Endothelial cell of umbilical vein (primary cell): ENCODE measurements around the gene NPM1. TPM values are rescaled to one million over a fixed set of nuclear protein-coding genes. Genes with fewer than 3 reads are reported as not detected.
"Not testable (repeated sequence)": the region's sequence is repeated elsewhere in the genome, so short reads cannot be mapped to it uniquely, and the experiment has no call there.

ENCODE experiments used
- BruUV-seq: library from RNA; stranded (reverse); fragments of 400-500 nt; replicated peaks from 2 replicates; lab custom pipeline; 2021; lab: Mats Ljungman, UMichigan
- CTCF ChIA-PET: fragments of 300-600, 350-600 bp; sonication (Branson Sonifier 250); formaldehyde crosslinking; loops from one replicate; lab custom pipeline; 2021; ENCODE audit warnings: antibody characterized with exemption, inconsistent platforms; lab: Charles Lee
- POLR2A ChIA-PET: fragments of 300-600, 350-600 bp; sonication (Branson Sonifier 250); formaldehyde crosslinking; loops from one replicate; lab custom pipeline; 2021; ENCODE audit warnings: antibody characterized with exemption, inconsistent platforms; lab: Charles Lee
- DNase-seq: peaks from one replicate; pipeline ENCODE4 v3.0.0-alpha.2; 2011; ENCODE audit warnings: low read depth, low spot score
- FAIRE-seq: peaks from 2 replicates; lab custom pipeline; 2011; peaks lifted over from hg19 to GRCh38; lab: Jason Lieb, UNC
- H2AFZ ChIP-seq: 2 replicates; pipeline ENCODE4 v1.6.0; 2012; ENCODE audit warnings: low read depth, low read length, control low read depth, inconsistent platforms
- H3K27ac ChIP-seq: 2 replicates; pipeline ENCODE4 v1.5.1; 2011; ENCODE audit warnings: low read depth, mild to moderate bottlenecking, control low read depth, low read length, moderate library complexity; ENCODE audit not compliant: insufficient read depth
- H3K27me3 ChIP-seq, 2 experiments: 2 replicates each; pipeline versions ENCODE4 v1.6.0 to v1.6.1; 2011; ENCODE audit warnings: low read length in 2 of 2, mixed read lengths in 1 of 2; ENCODE audit not compliant: control insufficient read depth in 2 of 2, insufficient read depth in 2 of 2
- H3K36me3 ChIP-seq, 2 experiments: 2 replicates in 1 of 2; 3 replicates in 1 of 2; pipeline ENCODE4 v1.5.1; 2011; ENCODE audit warnings: low read length in 2 of 2, mild to moderate bottlenecking in 1 of 2, moderate library complexity in 1 of 2; ENCODE audit not compliant: control insufficient read depth in 2 of 2, insufficient read depth in 2 of 2; ENCODE audit errors: extremely low read depth in 1 of 2
- H3K4me1 ChIP-seq: 3 replicates; pipeline ENCODE4 v1.5.1; 2011; ENCODE audit warnings: mild to moderate bottlenecking, low read length; ENCODE audit not compliant: control insufficient read depth, insufficient read depth; ENCODE audit errors: extremely low read depth
- H3K4me2 ChIP-seq: 2 replicates; pipeline ENCODE4 v1.6.1; 2011; ENCODE audit warnings: low read length, control low read depth, mixed read lengths; ENCODE audit not compliant: insufficient read depth
- H3K4me3 ChIP-seq, 3 experiments: fragments of 200-600 bp in 1 of 3; sonication (generic), shearing (Covaris generic) in 1 of 3; replicated peaks in 1 of 3; 2 replicates each; pipeline ENCODE4 v1.5.1; 2011 to 2016; ENCODE audit warnings: control low read depth in 3 of 3, low read length in 3 of 3, mild to moderate bottlenecking in 2 of 3, inconsistent platforms in 1 of 3, low read depth in 1 of 3, moderate library complexity in 1 of 3; ENCODE audit not compliant: insufficient read depth in 1 of 3
- H3K79me2 ChIP-seq: 2 replicates; pipeline ENCODE4 v1.6.0; 2012; ENCODE audit warnings: low read length, inconsistent platforms; ENCODE audit not compliant: control insufficient read depth, insufficient read depth
- H3K9ac ChIP-seq: replicated peaks from 2 replicates; pipeline ENCODE3; 2011; ENCODE audit warnings: low read length, control low read depth; ENCODE audit not compliant: insufficient read depth; ENCODE audit errors: extremely low read depth
- H3K9me1 ChIP-seq: replicated peaks from 3 replicates; pipeline ENCODE4 v1.6.0; 2011; ENCODE audit warnings: mild to moderate bottlenecking, low read length; ENCODE audit not compliant: control insufficient read depth, insufficient read depth; ENCODE audit errors: extremely low read depth
- H3K9me3 ChIP-seq: replicated peaks from 2 replicates; pipeline ENCODE4 v1.5.1; 2012; ENCODE audit warnings: low read length, inconsistent platforms; ENCODE audit not compliant: control insufficient read depth, insufficient read depth
- H4K20me1 ChIP-seq: replicated peaks from 2 replicates; pipeline ENCODE3; 2011; ENCODE audit warnings: mild to moderate bottlenecking, low read length; ENCODE audit not compliant: control insufficient read depth, insufficient read depth; ENCODE audit errors: extremely low read depth
- CTCF ChIP-seq, 2 donors: IDR thresholded peaks; 1 replicate in 1 of 2; 2 replicates in 1 of 2; pipeline ENCODE4 v1.5.1; 2011; ENCODE audit warnings: low read length in 2 of 2, mild to moderate bottlenecking in 2 of 2, moderate library complexity in 2 of 2, control low read depth in 1 of 2, inconsistent platforms in 1 of 2, low read depth in 1 of 2; ENCODE audit not compliant: insufficient read depth in 1 of 2; ENCODE audit errors: extremely low read depth in 1 of 2
- POLR2A ChIP-seq: IDR thresholded peaks from 2 replicates; pipeline ENCODE4 v1.6.1; 2012; ENCODE audit warnings: low read depth, mild to moderate bottlenecking, control low read depth, low read length
- dilution Hi-C: fragments of 300-500 bp; cut with MboI; formaldehyde crosslinking; loops from one replicate; pipeline ENCODE4 v1.15.0; 2019; ENCODE audit warnings: low sequenced_read_pairs; ENCODE audit not compliant: extremely low pct_ligation_motif_present
- intact Hi-C: fragments of 100-400 bp; cut with micrococcal nuclease; formaldehyde crosslinking; loops from one replicate; pipeline ENCODE4 v1.10.0; 2022
- polyA plus RNA-seq, 4 experiments: library from polyadenylated mRNA; depleted of rRNA in 3 of 4; stranded (reverse) in 3 of 4; unstranded in 1 of 4; fragments of >200 nt; gene quantifications; 2 replicates each; pipeline versions ENCODE4 v1.2.1 to v1.2.3, GENCODE V29; 2011 to 2012; ENCODE audit warnings: missing spikeins in 1 of 4
- total RNA-seq: library from RNA; stranded (reverse); gene quantifications from 2 replicates; pipeline ENCODE4 v1.2.3, GENCODE V29; 2021

NPM1 gene
- total and polyA plus RNA-seq, 2 donors (not counting 3 experiments of a cell fraction or from before 2014, with no cell fraction given) = 618 to 1,695 TPM

- H4K20me1 ChIP-seq = peaks cover 25% of the 10 kb centered on the region
These were observed 13.7 kb downstream of the NPM1 start for GRCh38 chr5:171401167-171401947.

GRCh38 chr5:171402751-171403150, 15.1 kb downstream of the NPM1 start:
- DNase-seq, H3K4me1 ChIP-seq, H2AFZ ChIP-seq, H3K9ac ChIP-seq, POLR2A ChIA-PET, FAIRE-seq, H3K9me1 ChIP-seq, H3K27me3 ChIP-seq, CTCF ChIA-PET, dilution Hi-C loops, H3K4me3 ChIP-seq, H3K4me2 ChIP-seq, H3K27ac ChIP-seq, H3K9me3 ChIP-seq, intact Hi-C loops, BruUV-seq: not testable (repeated sequence)
- H4K20me1 ChIP-seq = peaks cover 26% of the 10 kb centered on the region
- peaks cover 72% of the 10 kb centered on the region for H3K79me2 ChIP-seq
- peaks cover 18 to 44% of the 10 kb centered on the region in 2 experiments for H3K36me3 ChIP-seq

More at GRCh38 chr5:171401167-171401947, 13.7 kb downstream of the NPM1 start:
- no peaks in the 10 kb centered on the region for H3K27me3 ChIP-seq
- no peak overlapping the region for H2AFZ ChIP-seq
- peaks cover 23 to 44% of the 10 kb centered on the region in 2 experiments for H3K36me3 ChIP-seq
- peak; percentile 26 for TF ChIP-seq POLR2A
- TF ChIP-seq CTCF (IDR thresholded peaks at IDR 0.05; ENCODE audit: extremely low read depth in 1 of 2, insufficient read depth in 1 of 2, low read depth in 1 of 2, low read length in 2 of 2) = no peak
- POLR2A ChIA-PET = no interaction called here
- no peaks in the 10 kb centered on the region for H3K9me3 ChIP-seq
- DNase-seq (no peak), FAIRE-seq (no peak)
- H3K4me2 ChIP-seq = no peak overlapping the region
- H3K9ac ChIP-seq = no peak overlapping the region
- BruUV-seq = no TSS peak
- no peaks in the 10 kb centered on the region for H3K9me1 ChIP-seq
- dilution Hi-C loops = no loop called here
- CTCF ChIA-PET = no interaction called here
- H3K27ac ChIP-seq = no peak overlapping the region
- H3K4me3 ChIP-seq = no peak overlapping the region
- H3K79me2 ChIP-seq = peaks cover 73% of the 10 kb centered on the region
- H3K4me1 ChIP-seq = peaks cover 5% of the 10 kb centered on the region
- intact Hi-C loops = no loop called here
